ENCODE measurements around the gene TAF11L7.
"Not testable (repeated sequence)": the region's sequence is repeated elsewhere in the genome, so short reads cannot be mapped to it uniquely, and the experiment has no call there.

Gene TAF11L7

DNA sequence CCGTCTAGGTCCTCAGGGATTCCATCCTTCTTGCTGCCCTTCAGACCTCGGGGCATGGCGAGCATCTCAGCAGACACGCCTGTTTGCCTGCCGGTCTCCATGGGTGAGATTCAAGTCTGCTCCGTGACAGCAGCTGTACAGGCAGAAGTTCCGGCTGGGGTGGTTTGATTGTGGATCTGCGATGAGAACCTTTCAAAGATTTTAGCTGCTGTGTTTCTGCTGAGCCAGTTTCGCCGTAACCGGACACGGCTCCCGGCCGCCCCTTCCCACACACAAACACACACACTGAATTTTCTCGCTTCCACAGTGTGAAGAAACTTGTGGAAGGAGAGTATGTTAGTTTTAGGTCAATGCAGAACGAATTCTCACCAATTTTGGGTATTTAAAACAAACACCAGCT is at the start of gene TAF11L7:
TSS of gene TAF11L7 (minus strand) at position 101 of the 400 bp plus-strand sequence.
- DNase-seq, result not testable (repeated sequence)

DNA sequence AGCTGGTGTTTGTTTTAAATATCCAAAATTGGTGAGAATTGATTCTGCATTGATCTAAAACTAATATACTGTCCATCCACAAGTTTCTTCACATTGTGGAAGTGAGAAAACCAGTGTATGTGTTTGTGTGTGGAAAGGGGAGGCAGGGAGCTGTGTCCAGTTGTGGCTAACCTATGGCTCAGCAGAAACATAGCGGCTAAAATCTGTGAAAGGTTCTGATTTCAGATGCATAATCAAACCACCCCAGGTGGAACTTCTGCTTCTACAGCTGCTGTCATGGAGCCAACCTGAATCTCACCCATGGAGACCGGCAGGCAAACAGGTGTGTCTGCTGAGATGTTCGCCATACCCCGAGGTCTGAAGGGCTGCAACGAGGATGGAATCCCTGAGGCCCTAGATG is 48.6 kb upstream of the TAF11L7 start, which contains the start of gene TAF11L14:
TSS of gene TAF11L14 (plus strand) at position 301 of the 400 bp plus-strand sequence.
- DNase-seq, result no peak

DNA sequence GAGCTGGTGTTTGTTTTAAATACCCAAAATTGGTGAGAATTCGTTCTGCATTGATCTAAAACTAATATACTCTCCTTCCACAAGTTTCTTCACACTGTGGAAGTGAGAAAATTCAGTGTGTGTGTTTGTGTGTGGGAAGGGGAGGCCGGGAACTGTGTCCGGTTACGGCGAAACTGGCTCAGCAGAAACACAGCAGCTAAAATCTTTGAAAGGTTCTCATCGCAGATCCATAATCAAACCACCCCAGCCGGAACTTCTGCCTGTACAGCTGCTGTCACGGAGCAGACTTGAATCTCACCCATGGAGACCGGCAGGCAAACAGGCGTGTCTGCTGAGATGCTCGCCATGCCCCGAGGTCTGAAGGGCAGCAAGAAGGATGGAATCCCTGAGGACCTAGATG is 46.2 kb upstream of the TAF11L7 start, which contains the start of gene TAF11L13:
TSS of gene TAF11L13 (plus strand) at position 301 of the 400 bp plus-strand sequence.
- not testable (repeated sequence) for DNase-seq

DNA sequence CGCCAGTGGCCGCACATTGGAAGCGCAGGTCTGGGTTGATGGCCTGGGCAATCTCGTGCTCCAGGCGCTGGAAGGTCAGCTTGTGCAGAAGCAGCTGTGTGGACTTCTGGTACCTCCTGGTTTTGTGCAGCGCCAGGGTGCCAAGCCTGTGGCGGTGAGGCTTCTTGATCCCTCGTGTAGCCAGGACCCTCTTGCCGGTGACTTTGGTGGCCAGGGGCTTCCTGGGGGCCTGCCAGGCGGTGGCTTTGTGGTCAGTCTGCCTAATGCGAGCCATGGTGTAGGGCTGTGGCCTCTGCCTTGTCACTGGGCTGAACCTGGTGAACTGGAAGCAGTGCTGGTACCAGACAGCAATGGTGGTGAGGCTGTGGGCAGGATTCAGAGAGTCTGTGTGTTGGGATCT is 40.1 kb upstream of the TAF11L7 start:
- no peak for DNase-seq

DNA sequence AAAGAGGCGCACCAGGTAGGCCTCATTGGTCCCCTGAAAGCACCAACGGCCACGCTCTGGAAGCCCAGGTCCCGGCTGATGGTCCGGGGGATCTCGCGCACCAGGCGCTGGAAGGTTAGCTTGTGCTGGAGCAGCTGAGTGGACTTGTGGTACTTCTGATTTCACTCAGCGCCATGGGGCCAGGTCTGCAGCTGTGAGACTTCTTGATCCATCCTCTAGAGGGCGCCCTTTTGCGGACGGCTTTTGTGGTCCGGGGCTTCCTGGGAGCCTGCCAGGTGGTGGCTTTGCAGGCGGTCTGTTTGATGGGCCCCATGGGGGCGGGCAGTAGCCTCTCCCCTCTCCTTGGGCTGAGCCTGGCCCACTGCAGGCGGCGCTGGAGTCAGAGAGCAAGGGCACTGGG is 35.1 kb upstream of the TAF11L7 start:
- DNase-seq, result no peak

DNA sequence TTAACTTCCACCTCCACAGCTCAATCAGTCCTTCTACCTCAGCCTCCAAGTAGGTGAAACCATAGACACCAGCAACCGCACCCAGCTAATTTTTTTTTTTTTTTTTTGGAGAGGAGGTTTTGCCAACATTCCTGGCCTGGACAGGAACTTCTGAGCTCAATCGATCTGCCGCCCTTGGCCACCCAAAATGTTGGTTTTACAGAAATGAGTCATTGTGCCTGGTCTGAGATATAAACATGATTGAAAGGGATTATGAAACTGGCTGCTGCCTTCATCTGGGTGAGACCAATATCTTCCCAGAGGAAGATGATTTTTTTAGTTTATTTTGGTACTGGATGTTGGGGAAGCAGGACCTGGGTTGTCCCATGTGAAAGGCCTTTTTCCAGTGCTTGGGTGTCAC is 33.8 kb upstream of the TAF11L7 start:
- DNase-seq, result no peak

DNA sequence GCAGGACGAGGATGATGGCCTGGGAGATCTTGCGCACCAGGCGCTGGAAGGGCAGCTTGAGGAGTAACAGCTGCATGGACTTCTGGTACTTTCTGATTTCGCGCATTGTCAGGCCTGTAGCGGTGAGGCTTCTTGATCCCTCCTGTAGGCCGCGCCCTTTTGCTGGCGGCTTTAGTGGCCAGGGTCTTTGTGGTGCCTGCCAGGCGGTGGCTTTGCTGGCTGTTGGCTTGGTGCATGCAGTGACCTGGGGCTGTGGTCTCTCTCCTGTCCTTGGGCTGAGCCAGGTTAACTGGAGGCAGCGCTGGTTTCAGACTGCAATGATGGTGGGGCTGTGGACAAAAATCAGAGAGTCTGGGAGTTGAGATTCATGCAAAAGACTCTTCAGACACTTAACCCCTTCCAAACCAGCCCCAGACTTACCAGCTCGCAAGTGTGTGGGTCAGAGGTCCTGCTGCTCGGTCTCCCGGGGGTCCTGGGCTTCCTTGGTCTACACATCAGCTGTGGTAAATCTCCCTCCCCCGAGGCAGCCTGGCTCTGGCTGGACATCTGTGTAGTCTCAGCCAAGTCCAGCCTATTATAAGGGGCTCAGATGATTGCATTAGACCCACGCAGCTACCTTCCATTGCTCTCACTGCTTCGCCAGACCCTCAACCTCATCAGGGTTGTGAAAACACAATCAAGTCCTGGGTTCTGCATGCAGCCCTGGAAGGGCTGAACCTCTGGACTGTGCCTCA is 29.5 kb upstream of the TAF11L7 start:
- DNase-seq, result no peak

DNA sequence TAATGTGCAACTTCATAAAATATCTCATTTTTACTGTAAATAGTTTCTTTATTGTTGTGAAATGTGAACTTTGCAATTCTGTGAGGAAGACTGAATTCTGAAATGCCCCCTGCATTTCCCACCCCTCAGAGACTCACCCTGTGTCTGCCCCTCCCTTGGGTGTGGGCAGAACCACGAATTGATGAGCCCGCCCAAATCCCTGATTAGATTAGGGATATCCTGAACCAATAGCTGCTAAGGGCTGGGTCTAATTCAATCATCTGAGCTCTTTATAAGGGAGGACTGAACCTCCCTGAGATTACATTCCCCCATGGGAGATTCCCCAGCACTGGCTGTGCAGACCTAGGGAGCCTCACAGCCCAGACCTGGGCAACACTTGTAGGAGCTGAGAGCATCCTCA is 24.5 kb upstream of the TAF11L7 start, which contains the start of gene TAF11L12:
TSS of gene TAF11L12 (plus strand) at position 301 of the 400 bp plus-strand sequence.
- DNase-seq, result not testable (repeated sequence)

DNA sequence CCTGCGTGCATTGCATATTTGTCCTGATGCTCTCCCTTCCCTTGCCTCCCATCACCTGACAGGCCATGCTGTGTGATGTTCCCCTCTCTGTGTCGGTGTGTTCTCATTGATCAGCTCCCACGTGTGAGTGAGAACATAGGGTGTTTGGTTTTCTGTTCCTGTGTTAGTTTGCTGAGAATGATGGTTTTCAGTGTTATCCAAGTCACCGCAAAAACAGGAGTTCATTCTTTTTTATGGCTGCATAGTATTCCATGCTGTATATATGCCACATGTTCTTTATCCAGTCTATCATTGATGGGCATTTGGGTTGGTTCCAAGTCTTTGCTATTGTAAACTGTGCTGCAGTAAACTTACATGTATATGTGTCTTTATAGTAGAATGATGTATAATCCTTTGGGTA is 21.9 kb upstream of the TAF11L7 start:
- not testable (repeated sequence) for DNase-seq

DNA sequence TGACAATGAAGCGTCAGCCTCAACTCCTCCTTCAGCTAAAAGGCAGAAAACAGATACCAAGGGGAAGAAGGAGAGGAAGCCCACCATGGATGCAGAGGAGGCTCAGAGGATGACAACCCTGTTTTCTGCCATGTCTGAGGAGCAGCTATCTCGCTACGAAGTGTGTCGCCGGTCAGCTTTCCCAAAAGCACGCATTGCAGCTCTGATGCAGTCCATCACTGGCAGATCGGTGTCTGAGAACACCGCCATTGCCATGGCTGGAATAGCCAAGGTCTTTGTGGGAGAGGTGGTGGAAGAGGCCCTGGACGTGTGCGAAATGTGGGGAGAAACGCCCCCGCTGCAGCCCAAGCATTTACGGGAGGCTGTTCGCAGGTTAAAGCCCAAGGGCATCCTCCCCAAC is 19.4 kb upstream of the TAF11L7 start:
- DNase-seq, result no peak

DNA sequence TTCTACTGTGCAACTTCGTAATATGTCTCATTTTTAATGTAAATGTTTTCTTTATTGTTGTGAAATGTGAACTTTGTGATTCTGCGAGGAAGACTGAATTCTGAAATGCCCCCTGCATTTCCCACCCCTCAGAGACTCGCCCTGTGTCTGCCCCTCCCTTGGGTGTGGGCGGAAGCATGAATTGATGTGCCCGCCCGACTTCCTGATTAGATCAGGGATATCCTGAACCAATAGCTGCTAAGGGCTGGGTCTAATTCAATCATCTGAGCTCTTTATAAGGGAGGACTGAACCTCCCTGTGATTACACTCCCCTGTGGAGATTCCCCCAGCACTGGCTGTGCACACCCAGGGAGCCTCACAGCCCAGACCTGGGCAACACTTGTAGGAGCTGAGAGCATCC is 18.3 kb upstream of the TAF11L7 start, which contains the start of gene TAF11L11:
TSS of gene TAF11L11 (plus strand) at position 304 of the 400 bp plus-strand sequence.
- not testable (repeated sequence) for DNase-seq

DNA sequence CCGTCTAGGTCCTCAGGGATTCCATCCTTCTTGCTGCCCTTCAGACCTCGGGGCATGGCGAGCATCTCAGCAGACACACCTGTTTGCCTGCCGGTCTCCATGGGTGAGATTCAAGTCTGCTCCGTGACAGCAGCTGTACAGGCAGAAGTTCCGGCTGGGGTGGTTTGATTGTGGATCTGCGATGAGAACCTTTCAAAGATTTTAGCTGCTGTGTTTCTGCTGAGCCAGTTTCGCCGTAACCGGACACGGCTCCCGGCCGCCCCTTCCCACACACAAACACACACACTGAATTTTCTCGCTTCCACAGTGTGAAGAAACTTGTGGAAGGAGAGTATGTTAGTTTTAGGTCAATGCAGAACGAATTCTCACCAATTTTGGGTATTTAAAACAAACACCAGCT is 12.2 kb upstream of the TAF11L7 start, which contains the start of gene TAF11L10:
TSS of gene TAF11L10 (minus strand) at position 101 of the 400 bp plus-strand sequence.
- not testable (repeated sequence) for DNase-seq

DNA sequence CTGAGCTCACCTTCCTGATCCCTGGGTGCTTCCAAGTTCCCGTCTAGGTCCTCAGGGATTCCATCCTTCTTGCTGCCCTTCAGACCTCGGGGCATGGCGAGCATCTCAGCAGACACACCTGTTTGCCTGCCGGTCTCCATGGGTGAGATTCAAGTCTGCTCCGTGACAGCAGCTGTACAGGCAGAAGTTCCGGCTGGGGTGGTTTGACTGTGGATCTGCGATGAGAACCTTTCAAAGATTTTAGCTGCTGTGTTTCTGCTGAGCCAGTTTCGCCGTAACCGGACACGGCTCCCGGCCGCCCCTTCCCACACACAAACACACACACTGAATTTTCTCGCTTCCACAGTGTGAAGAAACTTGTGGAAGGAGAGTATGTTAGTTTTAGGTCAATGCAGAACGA is 8.7 kb upstream of the TAF11L7 start, which contains the start of gene TAF11L9:
TSS of gene TAF11L9 (minus strand) at position 140 of the 400 bp plus-strand sequence.
- not testable (repeated sequence) for DNase-seq

DNA sequence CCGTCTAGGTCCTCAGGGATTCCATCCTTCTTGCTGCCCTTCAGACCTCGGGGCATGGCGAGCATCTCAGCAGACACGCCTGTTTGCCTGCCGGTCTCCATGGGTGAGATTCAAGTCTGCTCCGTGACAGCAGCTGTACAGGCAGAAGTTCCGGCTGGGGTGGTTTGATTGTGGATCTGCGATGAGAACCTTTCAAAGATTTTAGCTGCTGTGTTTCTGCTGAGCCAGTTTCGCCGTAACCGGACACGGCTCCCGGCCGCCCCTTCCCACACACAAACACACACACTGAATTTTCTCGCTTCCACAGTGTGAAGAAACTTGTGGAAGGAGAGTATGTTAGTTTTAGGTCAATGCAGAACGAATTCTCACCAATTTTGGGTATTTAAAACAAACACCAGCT is 5.3 kb upstream of the TAF11L7 start, which contains the start of gene TAF11L8:
TSS of gene TAF11L8 (minus strand) at position 101 of the 400 bp plus-strand sequence.
- DNase-seq, result not testable (repeated sequence)

All from midbrain (tissue), 1 donor.